Upper lobe of left lung (tissue), 4 donors: ENCODE data around the gene CEP120.

Experiments
- CTCF ChIP-seq, 6 experiments: fragments of 450-650 bp in 4 of 6; fragments of 200-600 bp in 2 of 6; sonication (generic) in 2 of 6; IDR thresholded peaks; one replicate each; pipeline ENCODE4 v1.5.1; 2016 to 2019; ENCODE audit warnings: antibody characterized with exemption in 6 of 6
- EP300 ChIP-seq, 4 donors: sonication (generic); formaldehyde crosslinking; IDR thresholded peaks; one replicate each; pipeline ENCODE4 v1.5.1; 2017; ENCODE audit warnings: antibody characterized with exemption in 4 of 4, control low read depth in 2 of 4
- POLR2A ChIP-seq, 4 donors: fragments of 450-650 bp; IDR thresholded peaks; one replicate each; pipeline ENCODE4 v1.5.1; 2016 to 2017; ENCODE audit warnings: antibody characterized with exemption in 4 of 4, mild to moderate bottlenecking in 2 of 4

GRCh38 chr5:123398058-123398733, 25.0 kb downstream of the CEP120 start:
- TF ChIP-seq CTCF (IDR thresholded peaks at IDR 0.05) (no peak), EP300 (IDR thresholded peaks at IDR 0.05) (no peak), POLR2A (IDR thresholded peaks at IDR 0.05) (no peak)
